Muscle of arm (tissue), 12 donors: Measurements from ENCODE around the gene ERC1. TPM values are rescaled to one million over a fixed set of nuclear protein-coding genes. Genes with fewer than 3 reads are reported as not detected.
A peak's percentile ranks its signal among the peaks of the same experiment; 100 is the strongest.
"Not testable (repeated sequence)": the region's sequence is repeated elsewhere in the genome, so short reads cannot be mapped to it uniquely, and the experiment has no call there.

Source experiments
- DNase-seq: peaks from one replicate; pipeline ENCODE4 v3.0.0-alpha.2; 2013
- polyA plus RNA-seq, 12 donors: library from polyadenylated mRNA; unstranded; fragments of 120-200 nt; gene quantifications; one replicate each; pipeline ENCODE4 v1.2.1, GENCODE V29; 2013; ENCODE audit not compliant: insufficient read length in 12 of 12

The ERC1 gene
- polyA plus RNA-seq, 12 donors: 23.3 to 33.2 (median 25.5) TPM; not detected in 1

DNA sequence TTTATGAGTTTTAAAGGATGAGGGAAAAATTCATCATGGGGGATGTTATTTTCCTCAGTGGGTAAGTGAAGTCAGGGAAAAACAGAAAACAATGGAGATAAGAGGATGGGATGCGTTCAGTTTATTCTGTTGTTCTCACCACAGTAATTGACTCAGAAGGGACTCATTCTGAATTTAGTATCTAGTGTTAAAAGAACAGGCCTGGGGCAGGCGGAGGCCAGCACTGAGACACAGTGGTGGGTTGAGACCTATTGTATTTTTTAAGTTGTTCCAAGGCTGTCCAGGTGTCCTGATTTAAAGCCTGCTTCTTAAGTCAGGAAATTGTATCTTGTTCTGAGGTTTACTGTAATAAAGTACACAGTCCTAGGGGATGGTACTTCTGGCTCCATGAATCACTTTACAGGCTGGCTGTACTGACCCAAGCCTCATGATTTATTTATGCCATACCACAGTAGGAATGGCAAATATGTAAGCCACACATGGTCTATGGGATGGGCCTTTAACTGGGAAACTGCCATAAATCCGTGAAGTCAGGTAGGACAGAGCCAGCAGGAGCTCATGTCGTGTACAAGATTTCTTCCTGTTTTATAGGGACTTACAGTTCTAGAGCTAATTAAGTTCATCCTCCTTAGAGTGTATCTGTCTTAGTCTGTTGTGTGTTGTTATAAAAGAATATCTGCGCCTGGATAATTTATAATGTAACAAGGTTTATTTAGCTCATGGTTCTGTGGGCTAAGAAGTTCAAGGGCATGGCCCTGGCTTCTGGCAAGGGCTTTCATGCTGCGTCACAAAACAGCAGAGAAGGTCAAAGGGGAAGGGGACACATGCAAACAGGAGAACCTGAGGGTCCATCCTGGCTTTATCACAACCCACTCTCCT lies 359.3 kb downstream of the ERC1 start:
- DNase-seq: no peak

DNA sequence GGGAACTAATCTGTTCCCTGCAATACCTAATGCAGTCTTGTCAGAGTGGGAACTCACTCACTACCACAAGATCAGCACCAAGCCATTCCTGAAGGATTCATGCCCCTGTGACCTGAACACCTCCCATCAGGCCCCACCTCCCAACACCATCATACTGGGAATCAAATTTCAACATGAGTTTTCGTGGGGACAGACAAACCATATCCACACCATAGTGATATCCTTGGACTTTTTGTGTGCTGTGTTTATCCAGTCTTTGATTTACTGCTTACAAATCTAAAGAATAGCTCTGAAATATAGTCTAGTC lies 359.9 kb downstream of the ERC1 start:
- DNase-seq: no peak

DNA sequence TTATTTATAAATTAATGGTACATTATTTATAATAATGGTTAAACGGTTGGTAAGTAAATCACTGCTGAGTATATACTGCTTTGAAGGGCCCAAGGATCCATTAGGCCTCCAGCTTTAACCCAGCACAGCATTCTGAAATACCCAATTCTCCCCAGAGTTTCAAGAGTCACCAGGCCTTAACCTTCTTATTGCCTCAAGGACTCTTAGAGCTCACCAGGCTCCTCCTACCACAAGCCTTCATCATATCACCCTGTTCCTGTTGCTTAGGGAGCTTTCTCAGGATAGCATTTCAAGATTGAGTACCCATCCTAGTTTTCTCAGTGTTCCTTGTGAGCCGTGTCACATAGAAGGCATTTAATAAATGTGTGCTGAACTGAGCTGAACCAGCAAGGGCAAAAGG lies 360.9 kb downstream of the ERC1 start:
- no peak for DNase-seq

DNA sequence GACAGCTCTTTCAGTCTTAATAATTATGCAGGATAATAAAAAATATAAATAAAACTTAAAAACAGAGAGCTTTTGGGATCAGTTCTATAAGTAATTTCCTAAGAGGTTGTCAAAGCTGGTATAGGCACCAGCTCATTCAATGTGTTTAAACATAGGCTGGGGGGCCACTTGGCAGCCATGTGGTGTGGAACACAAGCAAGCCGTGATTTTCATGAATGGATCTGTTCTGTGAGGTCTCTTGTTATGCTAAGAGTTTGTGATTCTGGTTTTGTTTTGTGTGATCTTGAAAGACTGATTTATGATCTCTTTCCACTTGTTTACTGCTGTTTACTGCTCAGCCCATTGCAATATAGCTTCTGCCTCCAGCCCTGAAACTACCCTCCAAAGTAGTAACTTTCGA lies 362.4 kb downstream of the ERC1 start:
- DNase-seq: no peak

DNA sequence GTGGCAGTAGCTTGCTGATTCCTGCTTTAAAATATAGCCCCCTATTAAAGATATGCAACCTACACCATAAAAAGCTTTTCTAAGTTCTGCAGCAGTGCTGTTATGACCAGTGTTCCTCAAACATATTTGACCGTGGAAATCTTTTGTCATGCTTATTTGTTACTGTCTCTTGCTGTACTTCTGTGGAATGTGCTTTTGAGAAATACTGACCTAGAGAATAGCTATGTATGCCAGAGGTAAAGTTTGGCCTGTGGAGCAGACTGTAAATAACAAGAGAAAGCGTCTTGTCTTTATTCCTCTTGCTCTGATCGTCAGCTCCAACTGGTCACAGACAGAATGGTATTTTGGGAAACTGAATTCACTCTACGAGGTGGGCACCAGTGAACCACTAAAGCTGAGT lies 364.4 kb downstream of the ERC1 start:
- no peak for DNase-seq

DNA sequence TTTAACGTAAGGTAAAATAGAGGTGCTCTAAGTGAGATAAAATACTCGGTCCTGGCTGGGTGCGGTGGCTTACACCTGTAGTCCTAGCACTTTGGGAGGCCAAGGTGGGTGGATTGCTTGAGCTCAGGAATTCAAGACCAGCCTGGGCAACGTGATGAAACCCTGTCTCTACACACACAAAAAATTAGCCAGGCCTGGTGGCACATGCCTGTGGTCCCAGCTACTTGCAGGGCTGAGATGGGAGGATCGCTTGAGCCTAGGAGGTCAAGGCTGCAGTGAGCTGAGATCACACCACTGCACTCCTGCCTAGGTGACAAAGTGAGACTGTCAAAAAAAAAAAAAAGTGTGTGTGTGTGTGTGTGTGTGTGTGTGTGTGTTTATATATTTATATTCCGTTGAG lies 364.8 kb downstream of the ERC1 start:
- not testable (repeated sequence) for DNase-seq

DNA sequence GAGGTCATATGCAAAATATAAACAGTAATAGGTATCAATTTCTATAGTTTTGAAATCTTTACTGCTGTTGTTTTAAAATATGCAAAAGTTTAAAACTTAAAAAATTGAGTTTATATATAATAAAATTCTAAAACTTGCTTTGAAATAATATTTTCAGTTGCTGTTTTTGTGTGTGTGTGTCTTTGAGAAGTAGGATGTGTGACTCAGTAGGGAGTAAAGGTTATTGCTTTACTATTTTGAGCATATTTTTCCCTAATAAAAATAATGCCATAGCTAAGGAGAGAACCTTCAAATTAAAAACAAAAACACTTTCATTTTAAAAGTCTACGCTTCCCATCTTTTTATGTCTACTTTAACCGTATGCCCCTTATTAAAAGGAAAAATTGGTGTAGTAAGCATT lies 365.3 kb downstream of the ERC1 start:
- no peak for DNase-seq

DNA sequence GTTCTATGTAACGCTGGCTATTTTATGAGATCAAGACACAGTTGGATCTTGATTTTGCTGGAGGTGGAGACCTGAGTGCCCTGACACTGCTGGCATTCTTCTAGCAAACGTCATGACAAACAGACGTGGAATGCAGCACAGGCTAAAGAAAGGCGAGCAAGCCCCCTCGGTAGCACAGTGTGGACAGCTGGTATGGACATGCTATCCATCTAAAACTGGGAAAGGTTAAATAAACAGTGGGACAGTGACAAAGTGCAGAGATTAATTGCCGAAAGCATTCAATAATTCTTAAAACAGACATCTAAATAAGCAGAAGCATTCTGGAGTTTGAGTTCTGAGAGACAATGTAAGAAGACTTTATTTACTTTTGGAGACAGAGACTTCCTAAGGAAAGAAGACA lies 366.1 kb downstream of the ERC1 start:
- DNase-seq: no peak

DNA sequence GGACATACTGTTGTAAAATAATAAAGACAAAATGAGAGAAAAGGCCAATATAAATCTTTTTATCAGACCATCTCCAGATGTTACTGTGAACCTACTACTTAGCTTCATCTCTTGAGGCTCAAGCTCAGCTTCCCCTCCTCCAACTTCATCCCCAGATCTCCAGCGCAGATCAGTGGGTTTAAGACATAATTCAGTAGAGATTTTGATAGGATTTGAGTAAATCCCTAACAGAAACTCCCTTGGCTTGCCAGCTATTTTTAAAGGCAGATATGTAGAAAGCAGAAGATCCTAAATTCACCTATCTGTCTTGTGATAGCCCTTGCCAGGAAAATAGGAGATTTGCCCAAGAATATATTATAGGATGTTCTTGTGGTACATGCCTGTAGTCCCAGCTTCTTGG lies 366.7 kb downstream of the ERC1 start:
- DNase-seq: no peak

DNA sequence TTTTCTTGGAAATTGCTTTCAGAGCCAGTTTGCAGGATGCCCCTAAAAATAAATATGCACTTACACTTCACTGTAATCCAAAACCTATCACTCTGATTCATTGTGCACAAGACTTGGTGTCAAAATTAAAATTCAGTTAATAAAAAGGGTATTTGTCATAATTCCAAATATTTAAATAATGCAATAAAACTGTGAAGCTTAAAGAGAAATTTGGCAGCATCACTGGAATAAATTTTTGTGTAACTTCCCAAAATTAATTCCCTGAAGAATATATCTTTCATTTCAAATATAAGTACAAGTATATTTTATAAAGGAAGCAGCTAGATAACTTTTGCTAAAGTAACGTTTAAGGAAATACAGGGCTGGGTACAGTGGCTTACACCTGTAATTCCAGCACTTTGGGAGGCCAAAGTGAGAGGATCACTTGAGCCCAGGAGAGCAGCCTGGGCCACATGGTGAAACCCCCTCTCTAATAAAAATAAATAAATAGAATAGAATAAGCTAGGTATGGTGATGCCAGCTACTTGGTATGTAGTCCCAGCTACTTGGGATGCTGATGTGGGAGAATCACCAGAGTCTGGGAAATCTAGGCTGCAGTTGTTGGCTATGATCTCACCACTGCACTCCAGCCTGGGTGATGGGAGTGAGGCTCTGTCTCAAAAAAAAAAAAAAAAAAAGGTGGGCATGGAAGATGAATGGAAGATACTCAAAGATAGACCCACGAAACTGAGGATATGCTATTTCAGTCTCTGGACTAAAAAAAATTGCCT lies 369.6 kb downstream of the ERC1 start:
- peak; percentile 22 for DNase-seq

DNA sequence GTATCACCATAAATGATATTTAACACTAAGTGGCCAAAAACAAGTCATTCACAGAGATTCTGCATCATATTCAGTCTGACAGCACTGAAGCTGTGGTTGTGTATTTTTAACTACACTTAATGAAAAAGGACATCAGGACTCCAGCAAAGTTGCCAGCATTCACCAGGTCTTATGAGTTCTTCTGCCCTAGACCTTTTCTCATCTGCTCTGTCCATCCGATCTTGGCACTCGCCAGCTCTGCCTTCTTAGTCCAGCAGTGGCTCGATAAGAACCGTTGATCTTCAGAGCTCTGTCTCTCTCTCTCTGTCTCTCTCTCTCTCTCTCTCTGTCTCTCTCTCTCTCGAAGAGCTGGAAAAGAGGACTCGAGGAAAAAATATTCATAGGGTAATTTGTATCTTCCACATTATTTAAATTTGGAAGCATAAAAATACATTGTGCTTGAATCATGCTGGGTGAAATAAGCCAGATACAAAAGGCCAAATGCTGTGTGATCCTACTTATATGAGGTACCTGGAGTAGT lies 371.2 kb downstream of the ERC1 start:
- DNase-seq: no peak

DNA sequence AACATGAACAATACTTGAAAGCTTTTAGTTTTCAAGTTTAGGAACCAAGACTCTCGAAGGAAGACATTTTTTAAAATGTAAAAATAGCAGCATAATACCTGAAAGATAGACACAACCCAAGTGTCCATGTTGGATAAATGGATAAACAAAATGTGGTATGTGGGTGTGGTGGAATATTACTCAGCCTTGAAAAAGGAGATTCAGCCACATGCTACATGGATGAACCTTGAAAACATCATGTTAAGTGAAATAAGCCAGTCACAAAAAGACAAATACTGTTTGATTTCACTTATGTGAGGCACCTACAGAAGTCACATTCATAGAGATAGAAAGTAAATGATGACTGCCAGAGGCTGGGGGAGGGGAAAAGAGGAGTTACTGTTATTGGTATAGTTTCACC lies 374.7 kb downstream of the ERC1 start:
- no peak for DNase-seq

DNA sequence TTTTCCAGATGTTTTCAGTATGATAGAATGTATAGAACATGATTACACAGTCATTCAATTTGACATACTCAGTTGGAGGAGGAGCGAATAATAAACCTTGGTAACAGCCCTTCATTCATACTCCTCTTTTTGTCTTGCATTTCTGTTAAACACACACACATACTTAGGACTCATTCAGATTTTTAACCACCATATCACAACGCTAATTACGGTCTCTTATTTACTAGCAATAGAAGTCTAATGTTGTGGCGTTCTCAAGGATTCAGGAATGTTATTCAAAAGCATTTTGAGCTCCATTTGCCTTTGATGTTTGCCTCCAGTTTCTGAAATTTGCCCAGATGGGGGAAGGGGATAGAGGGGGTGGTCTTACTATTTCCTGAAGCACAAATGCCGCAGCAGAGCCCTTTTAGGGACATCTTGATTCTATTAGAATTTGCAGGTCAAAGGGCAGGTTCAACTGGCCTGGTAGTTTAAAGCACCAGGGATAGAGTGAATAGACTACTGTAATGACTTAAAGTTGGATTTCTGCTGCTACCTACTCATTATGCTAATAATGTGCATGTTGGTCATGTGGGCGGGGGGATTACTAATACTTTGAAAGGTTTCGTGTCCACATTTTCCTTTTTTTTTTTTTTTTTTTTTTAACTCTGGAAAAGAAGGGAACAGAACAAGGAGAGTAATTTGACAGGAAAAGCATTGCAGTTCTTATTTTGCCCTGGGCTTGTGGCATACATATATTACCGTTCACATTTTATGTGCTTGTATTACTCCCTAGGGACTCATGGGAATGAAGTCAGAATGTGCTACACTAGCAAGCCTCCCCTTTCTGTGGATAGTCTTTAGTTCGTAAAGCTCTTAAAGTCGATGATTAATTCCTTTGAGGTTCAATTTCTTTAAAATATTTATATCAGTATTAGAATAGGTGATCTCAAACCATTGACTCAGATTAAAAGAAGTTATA lies 376.6 kb downstream of the ERC1 start:
- no peak for DNase-seq

DNA sequence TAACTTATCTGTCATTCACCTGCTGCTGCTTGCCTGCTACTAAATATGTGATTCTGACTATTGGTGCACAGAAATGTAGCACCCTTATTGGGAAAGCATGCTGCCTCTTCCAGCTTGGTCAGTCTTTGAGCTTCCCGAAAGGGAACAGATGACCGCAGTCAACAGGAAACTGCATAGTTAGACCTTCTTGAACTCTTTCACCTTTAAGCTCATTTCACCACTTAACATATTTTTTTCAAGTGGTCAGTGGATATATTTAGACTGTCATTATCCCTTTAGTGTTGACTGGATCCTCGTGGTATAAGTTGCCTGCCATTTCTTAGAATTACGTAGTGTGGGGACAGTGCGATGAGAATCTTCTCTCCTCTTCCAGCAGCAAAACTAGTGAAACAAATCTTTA lies 378.4 kb downstream of the ERC1 start:
- no peak for DNase-seq

DNA sequence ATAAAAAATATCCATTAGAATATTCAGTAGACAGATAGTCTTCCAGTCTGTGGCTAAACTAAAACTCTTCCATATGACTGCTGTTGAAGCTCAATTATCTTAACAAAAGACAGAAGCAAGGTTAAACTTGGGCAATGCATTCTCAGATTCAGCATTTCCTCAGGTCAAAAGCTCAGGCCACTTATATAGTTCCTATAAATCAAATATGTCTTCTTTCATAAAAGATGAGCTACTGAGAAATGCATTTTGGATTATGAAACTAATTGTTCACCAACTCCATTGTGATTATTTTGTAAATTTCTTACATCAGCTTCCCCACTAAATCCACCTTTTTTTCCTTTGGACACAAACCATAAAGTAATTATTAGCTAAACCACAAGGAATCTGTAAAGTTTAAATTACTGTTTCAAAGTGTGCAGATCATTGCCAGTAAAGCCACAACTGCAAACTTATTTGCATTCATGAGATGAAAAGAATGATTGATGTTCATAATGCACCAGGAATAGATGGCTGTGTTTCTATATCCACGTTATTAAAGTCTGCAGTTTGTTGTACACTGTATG lies 379.0 kb downstream of the ERC1 start:
- DNase-seq: no peak

DNA sequence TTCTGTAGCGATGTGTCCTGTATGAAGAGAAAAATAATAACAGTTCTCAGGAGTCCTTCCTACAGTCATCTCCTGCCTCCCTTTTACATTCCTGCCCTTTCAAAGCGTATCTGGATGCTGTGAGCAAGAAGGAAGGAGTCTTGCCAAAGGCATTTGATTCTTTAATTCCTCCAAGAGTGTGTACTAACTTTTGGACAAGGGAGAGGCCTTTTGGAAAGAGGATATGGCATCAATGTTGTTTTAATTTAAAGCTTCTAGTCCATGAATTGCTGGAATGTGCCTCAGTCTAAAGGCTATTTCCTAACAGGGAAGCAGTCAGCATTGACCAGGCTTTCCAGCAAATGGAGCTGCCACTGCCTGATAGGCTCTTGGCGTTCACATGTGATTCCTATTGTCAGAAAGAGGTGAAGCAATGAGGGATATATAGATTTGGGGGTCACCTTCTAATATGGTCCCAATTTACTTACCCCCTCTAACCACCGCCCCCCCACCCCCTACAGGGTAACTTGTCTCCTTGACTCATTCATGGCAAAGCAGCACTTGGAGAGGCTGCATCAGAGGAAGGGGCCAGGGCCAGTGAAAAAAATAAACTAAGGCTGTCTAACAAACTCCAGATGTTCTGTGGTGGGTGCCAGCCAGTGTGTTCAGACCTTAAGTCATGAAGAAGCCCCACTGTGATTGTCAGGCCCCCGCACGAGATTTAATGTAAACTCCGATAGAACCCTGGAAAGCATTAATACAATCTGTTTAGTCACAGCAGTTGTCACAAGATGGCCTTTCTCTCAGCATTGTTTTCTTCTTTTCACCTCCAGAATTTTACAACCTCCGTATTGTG lies 383.1 kb downstream of the ERC1 start:
- DNase-seq: peak; percentile 66

DNA sequence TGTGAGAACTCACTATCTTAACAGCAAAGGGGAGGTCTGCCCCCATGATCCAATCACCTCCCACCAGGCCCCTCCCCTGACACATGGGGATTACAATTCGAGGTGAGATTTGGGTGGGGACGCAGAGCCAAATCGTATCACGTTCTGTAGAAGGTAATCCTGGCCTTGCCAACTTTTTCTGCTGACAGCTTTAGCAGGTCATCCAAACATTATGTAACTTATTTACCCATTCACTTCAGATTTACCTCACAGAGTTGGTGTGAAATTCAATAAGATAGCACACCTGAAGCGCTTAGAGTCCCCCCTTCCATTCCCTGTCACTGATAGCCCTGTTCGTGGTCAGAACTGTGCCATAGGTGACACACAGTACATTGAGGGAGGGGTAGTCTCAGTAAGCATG lies 384.3 kb downstream of the ERC1 start:
- DNase-seq: no peak

DNA sequence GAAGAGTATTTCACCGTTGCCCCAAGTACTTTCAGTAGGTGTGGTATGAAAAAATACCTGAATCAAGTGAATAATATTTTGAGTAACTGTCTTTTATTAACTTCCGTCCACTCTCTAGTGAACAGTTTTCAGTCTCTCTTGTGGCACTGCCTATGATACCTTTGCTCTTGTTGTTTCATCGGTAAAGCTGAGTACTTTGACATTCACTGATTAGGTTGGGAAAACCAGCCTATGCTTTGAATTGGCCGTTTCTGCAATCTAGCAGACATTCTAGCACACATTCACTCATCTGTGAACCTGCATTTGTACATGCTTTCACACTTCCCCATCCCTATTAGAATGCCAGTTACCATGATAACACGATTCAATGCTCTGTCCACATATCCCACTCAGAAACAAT lies 386.1 kb downstream of the ERC1 start:
- no peak for DNase-seq

DNA sequence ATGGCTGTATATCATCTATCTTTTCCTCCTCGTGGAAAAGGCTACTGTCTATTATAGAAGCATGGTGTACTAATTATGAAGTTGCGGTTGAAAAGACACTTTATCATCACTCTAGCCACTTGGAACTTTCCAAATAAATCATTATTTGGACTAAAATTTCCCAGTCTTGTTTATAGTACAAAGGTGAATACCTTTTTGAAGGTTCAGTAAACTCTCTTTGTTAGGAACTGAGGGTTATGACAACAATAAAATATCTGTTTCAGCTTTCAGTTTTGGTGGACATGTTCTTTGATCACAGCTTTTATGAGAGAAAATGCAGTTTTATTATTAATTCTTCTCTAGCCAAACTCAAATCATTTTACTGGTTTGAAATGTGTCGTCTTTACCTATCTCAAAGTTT lies 386.7 kb downstream of the ERC1 start:
- DNase-seq: no peak

DNA sequence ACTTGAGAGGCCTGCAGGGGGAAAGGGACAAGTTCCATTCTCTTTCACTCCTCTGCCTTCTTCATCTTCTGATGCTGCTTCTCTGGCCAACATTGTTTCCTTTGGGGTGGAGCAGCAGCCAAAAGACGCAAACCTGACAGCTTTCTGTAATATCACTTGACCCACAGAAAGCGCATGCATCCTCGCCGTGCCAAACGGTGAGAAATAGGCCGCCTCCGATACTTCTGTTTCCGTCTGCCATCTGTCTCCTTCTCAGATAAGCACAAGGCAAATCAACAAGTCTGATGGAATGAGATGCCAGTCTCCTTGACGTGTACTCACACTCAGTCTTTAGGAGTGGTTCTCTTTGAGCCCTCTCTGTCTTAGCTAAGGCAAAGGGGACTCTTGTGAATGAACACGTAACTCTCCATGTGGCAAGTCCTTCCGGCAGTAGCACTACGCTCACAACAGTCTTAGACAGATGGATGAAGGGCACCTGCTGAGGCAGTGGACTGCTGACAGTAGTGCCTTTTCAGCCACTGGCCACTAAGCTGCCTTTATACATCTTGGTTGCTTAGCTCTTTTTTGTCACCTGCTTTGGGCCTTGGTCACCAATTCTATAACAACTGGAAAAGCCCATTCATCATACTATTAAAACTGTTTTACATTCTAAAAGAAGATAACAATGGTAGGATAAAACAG lies 389.3 kb downstream of the ERC1 start:
- no peak for DNase-seq
